Cortex of kidney (tissue), 1 donor: ENCODE measurements around the gene CHIT1.

Experiments
- DNase-seq: peaks from one replicate; lab custom pipeline; 2025; lab: John Stamatoyannopoulos, UW

CHIT1 gene

DNA sequence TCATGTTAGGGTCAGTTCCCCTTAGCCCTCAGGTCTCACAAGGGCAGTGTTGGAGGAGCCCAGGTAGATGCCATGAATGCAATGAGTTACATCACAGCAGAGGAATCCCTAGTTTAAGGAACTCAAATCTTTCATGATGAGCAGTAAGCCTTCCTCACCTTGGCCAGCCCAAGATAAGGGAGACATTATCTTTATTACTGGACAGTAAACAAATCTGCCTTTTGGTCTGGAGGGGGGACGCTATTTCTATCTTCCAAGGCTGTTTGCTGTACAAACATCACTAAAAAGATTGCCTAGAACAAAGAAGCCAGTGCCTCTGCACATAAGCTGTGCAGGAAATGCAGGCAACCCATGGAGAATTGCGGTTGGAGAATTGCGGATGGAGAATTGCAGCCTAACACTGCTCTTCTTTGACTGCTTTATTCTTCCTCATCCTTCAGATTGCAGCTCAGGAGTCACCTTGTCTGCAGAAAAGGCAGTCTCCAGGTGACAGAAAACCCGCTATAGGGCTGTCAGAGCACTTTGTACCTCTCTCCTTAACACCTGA lies 40.7 kb downstream of the CHIT1 start:
- DNase-seq, result no peak

DNA sequence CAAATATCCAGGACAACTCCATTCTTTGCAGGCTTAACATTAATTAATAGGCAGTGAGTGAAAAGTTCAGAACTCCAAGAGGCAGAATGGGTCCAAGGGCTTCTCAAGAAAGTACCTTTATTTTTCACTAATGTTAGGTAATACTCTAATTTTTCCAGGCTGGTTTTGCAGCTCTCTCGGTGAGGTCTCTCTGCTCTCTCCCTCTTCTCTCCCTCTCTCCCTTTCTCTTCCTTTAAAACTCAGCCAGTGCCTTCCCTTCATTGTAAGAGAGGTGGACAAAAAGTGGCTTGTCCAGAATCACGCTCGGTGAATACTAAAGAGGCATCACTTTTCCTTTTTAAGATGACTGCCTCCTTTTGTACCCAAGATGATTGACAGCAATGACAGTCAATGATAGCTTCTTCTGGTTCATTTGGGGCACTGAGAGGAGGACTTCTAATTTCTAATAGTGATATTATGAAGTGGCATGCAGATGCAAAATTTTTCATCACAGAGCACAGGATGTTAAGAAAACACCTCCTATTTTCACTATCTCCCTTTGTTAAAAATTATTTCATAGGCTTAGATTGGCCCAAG lies 41.7 kb downstream of the CHIT1 start:
- DNase-seq, result no peak

DNA sequence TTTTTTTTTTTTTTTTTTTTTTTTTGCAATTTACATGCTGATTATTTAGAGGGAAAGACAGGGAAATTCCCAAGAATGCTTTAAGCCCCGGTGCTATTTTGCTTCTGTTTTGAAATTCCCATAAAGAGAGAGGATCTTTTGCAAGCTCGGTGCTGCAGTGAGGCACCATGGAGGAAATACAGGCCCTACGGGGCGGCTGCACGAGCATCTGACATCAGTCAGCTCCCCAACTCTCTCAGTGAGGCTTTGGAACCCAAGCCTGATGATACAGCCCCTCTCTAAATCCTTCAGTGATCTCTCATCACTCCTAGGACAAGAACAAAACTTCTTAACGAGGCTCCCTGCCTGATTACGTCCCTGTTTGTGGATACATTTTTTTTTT lies 42.2 kb downstream of the CHIT1 start:
- no peak for DNase-seq

- no peak for DNase-seq
These were observed 42.8 kb downstream of the CHIT1 start, which contains the start of gene CHI3L1 for GRCh38 chr1:203186446-203187303. Gene CHI3L1, minus strand, starts transcription at chr1:203186704. Its CDS starts 81 bp downstream, at chr1:203186623.

- DNase-seq, result no peak
These were observed 43.4 kb downstream of the CHIT1 start for GRCh38 chr1:203186091-203186445.

- no peak for DNase-seq
These were observed 43.9 kb downstream of the CHIT1 start for GRCh38 chr1:203185585-203185984.

DNA sequence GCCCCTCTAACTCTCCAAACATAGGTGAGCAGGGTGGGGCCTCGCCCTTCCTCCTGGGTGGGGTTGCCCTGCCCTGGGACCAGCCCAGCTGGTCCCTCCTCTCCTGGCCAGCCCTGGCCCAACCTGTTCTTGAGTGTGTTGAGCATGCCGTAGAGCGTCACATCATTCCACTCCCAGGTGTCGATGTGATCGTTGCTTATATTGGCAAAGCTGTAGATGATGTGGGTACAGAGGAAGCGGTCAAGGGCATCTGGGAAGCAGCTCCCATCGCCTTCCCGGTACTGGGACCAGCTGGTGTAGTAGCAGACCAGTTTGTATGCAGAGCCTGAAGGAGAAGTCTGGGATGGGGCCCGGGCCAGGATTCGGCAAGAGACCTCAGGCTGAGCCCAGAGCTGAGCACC lies 44.4 kb downstream of the CHIT1 start:
- no peak for DNase-seq

DNA sequence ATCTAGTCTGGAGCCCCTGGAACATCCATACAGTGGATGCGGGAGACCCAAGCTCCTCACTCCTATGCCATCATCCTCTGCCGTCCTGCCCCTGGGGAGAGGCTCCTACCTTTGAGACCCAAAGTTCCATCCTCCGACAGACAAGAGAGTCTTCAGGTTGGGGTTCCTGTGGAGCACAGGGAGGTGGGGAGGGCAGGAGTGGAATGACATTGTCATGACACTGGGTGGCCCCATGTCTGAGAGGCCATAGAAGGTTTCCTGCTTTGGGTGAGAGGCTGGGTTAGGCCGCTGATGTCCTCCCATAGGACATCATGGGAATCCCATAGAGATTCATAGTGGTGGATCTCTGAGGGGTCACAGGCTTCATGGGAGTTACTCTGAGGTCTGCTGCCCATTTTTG lies 45.0 kb downstream of the CHIT1 start:
- no peak for DNase-seq

DNA sequence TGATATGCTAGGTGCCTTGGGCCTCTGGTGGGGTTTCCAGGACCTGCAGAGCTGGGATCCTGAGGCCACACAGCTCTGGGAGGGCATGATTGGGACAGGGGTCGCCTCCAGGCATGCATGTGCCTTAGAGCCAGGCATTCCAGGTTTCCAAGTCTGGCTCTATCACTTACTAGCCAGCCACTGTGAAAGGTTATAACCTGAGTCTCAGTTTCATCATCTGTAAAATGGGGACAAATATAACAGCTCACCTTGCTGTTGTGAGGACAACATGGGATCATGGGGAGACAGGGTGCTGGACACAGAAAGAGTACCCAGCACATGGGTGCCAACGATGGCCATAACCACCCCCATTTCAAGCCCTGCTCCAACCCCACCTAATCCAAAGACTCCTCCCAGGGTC lies 45.6 kb downstream of the CHIT1 start:
- no peak for DNase-seq

GRCh38 chr1:203182387-203182953 lies 47.0 kb downstream of the CHIT1 start:
- DNase-seq, result no peak

DNA sequence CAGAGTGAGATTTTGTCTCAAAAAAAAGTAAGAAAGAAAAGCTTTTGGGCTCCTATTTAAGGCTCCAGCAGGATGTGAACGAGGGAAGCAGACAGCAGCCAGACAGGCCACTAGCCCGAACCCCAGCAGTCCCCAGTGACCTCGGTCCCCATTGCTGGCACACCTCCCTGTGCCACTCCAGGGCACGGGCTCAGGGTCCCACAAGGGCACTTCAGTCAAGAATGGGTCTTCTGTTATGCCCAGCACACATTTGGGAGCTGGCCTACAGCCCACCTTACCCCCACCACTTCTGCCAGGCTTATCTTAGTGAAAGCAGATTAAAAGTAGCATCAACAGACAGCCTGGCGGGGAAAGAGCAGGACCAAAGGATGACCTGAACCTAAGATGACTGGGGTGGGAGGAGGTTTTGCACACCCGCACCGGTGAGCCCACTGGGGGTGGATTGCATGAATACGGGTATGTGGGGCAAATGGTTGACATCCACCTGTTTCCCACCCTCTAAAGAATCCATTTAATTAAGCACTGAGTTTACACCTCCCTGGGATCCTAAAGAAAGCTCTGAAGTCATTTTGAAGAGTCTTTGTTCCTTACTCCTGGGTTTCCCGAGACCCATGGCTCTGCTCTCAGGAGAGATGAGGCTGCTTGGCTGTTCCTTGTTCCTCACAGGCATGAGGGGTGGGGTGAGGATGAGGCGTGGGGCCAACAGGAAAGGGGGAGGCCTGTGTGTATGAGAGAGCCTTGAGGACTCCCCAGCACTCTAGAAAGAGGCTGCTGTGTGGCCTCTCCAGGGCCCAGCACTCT lies 47.7 kb downstream of the CHIT1 start:
- DNase-seq, result no peak

DNA sequence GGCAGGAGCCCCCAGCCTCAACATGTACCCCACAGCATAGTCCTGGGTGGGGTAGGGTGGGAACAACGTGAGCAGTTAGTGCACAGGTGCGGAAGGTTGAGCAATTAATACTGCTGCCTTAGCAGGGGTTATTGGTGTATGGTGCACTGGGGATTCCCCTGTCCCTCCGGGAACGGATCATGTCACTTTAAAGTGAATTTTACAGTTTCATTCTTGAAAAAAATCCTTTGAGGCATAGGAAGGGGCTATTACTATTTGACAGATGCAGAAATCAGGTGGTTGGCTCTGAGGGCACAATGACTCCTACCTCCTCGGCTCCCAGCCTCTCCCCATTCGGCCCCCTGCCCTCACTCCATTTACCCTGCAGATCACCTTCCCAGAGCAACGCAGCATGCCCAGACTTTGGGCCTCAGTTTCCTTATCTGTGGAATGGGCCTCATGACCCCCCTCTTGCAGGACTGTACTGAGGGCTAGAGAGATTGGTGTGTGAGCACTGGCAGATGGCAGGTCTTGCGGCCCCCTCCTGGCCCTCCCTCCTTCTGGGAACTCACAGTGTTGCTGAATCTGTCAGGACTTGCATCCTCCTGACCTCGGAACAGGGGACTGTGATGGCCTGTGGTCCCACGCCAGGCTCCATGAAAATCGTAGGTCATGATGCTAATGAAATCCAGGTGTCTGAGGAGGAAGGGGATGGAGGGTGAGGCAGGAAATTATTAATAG lies 48.7 kb downstream of the CHIT1 start:
- DNase-seq, result no peak

DNA sequence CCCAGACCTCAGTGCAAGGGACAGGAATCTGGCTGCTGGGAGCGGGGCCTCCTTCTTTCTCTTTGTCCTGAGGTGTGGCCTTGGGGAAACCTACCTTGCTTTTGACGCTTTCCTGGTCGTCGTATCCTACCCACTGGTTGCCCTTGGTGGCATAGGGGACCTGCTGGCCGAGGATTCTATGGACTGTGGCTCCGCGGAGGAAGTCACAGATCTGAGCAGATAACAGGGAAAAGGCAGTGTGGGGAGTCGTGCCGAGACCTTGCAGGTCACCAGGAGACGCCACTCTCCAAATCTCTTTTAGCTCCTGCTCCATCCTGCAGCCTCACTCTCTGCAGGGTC lies 49.8 kb downstream of the CHIT1 start:
- DNase-seq, result no peak

DNA sequence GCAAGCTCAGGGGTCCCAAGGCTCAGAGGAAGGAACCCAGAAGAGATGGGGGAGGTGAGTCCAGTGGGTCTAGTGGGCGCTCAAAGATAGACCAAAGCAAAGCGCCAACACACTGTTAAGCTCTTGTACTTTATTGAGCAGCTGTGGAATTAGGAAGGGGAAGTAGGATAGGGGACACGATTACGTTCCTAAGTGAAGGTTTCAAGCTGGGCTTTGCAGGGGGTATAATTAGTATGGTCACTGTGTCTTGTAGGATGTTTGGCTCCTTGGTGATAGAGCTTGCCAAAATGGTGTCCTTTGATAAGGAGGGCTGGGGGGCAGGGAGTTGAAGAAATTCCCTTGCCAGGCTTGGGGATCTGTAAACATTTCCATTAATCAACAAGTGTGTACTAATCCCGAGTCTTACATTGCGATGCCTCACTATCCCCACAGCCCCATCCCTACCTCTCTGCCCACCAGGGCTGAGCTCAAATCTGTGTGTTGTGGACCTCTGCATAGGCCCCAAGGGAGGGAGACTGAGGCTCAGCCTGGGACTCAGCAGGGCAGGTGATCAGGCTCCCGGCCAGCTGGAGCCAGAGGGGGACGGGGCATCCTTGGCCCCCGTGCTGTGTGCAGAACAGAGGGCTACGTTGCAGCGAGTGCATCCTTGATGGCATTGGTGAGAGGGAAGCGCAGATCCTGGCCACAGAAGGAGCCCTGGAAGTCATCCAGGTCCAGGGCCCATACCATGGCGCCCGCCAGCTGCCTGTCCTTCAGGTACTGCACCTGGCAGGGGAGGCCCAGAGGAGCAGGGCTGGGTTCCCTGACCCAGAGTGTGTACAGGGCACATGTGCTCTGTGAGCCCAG lies 50.4 kb downstream of the CHIT1 start:
- DNase-seq, result no peak

DNA sequence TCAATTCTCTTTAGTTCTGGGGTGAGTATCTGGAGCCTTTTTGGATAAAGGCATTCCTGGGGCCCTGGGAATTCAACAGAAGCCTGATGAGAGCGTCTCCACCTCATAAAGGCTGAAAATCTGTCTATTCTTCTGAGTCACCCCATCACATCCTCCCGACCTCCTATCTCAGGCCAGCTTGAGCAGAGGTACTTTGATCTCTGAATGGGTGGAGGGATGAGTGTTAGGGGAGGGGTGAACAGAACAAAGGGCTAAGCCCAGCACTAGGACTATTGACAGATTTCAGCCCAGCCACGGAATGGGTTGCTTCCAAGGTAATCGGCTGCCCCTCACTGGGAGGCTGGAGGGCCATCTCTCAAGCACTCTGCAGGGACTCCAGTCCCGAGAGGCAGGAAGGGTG lies 51.4 kb downstream of the CHIT1 start:
- DNase-seq, result no peak

GRCh38 chr1:203177470-203178039 lies 51.9 kb downstream of the CHIT1 start:
- no peak for DNase-seq

GRCh38 chr1:203177036-203177405 lies 52.5 kb downstream of the CHIT1 start:
- DNase-seq, result no peak

GRCh38 chr1:203176273-203177035 lies 53.0 kb downstream of the CHIT1 start:
- no peak for DNase-seq

DNA sequence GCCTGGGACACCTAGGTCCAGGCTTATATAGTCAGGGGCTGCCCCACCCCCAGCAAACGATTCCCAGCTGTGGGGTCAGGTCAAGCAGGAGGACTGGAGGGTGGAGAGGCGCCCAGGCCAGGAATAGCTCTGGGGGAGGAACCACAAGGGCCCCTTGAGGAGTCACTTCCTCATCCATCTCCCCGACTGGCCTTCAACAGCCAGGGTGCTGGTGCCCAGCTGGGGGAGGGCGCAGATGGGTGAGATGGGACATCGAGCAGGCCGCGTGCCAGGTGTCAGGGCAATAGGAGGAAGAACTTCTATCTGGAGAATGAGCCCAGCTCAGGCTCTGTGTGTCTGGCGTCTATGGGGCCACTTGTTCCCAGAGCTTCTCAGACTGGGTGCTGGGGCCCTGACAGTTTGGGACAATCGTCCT lies 53.6 kb downstream of the CHIT1 start:
- no peak for DNase-seq
